Right lobe of liver (tissue), 6 donors: ENCODE results near the gene PRM3. TPM values are rescaled to one million over a fixed set of nuclear protein-coding genes. Genes with fewer than 3 reads are reported as not detected.
A peak's percentile ranks its signal among the peaks of the same experiment; 100 is the strongest.

ENCODE experiments used
- ATAC-seq, 4 donors: fragments of 200-7000 bp; cut with Tn5 transposase; one replicate each; pipeline ENCODE4 v1.9.1; 2020; ENCODE audit warnings: mild to moderate bottlenecking in 4 of 4, moderate library complexity in 4 of 4
- DNase-seq, 3 donors: peaks; one replicate each; pipeline ENCODE4 v3.0.0-alpha.2; 2020
- H3K27ac ChIP-seq, 3 donors: fragments of 200-600 bp; one replicate each; pipeline ENCODE4 v1.8.0; 2022
- H3K27me3 ChIP-seq, 2 donors: fragments of 200-600 bp; one replicate each; pipeline ENCODE4 v1.8.0; 2022
- H3K36me3 ChIP-seq, 4 donors: fragments of 200-600 bp; sonication (generic) in 1 of 4; one replicate each; pipeline versions ENCODE4 v1.5.1 to v1.8.0; 2017 to 2022; ENCODE audit warnings: control low read depth in 1 of 4
- H3K4me1 ChIP-seq, 4 donors: fragments of 200-600 bp; sonication (generic) in 1 of 4; one replicate each; pipeline versions ENCODE4 v1.5.1 to v1.8.0; 2017 to 2022; ENCODE audit warnings: control low read depth in 1 of 4
- H3K4me3 ChIP-seq, 3 donors: fragments of 200-600 bp; one replicate each; pipeline ENCODE4 v1.8.0; 2022
- H3K9me3 ChIP-seq, 4 donors: fragments of 200-600 bp; sonication (generic) in 1 of 4; one replicate each; pipeline versions ENCODE4 v1.5.1 to v1.8.0; 2017 to 2022; ENCODE audit warnings: control low read depth in 1 of 4
- CTCF ChIP-seq, 4 donors: fragments of 200-600 bp in 3 of 4; fragments of 450-650 bp in 1 of 4; IDR thresholded peaks; one replicate each; pipeline versions ENCODE4 v1.5.1 to v1.8.0; 2016 to 2022; ENCODE audit warnings: antibody characterized with exemption in 4 of 4, mild to moderate bottlenecking in 2 of 4
- POLR2A ChIP-seq: fragments of 450-650 bp; IDR thresholded peaks from one replicate; pipeline ENCODE4 v1.6.1; 2017; ENCODE audit warnings: antibody characterized with exemption, mild to moderate bottlenecking
- WGBS: methylation state at CpG from one replicate; pipeline ENCODE4 v1.1.6; 2018; ENCODE audit warnings: low coverage, low lambda C conversion rate; ENCODE audit not compliant: insufficient coverage; ENCODE audit errors: missing lambda C conversion rate; 5-methylcytosine and 5-hydroxymethylcytosine counted together
- intact Hi-C, 2 donors: fragments of 100-400 bp; cut with DNase I; formaldehyde crosslinking; loops; one replicate each; pipeline versions ENCODE4 v1.11.2 to v1.14.1; 2022
- total RNA-seq, 6 experiments: library from RNA; depleted of rRNA in 2 of 6; stranded (reverse); fragments of >200 nt in 2 of 6; fragmentation: NEBNext Ultra II Directional in 3 of 6; extraction: Animal tissue kit (Norgen Biotek cat#: 25700) in 3 of 6; gene quantifications; one replicate each; pipeline versions ENCODE4 v1.1.0 to v1.2.4, GENCODE V29; 2016 to 2023
- donor health status: DM: no; HTN: yes; CAD: no.
- donor health status: DM: no; HTN: no; CAD: no.
- donor health status: DM: no; HTN: no; CAD: no.
- donor health status: DM: no; HTN: yes; CAD: no.
- donor health status: DM: no; HTN: yes; CAD: no.

PRM3 gene
- total RNA-seq, 6 experiments from 2014 or later, result not detected

GRCh38 chr16:11263737-11264136 is 9.7 kb downstream of the PRM3 start:
- H3K27ac ChIP-seq, result no peak overlapping the region
- no peaks in the 10 kb centered on the region for H3K9me3 ChIP-seq
- no peak for DNase-seq
- ATAC-seq, result no peak
- peaks cover 0 to 9% (median 3%) of the 10 kb centered on the region in 4 donors for H3K4me1 ChIP-seq
- no peak for TF ChIP-seq CTCF (IDR thresholded peaks at IDR 0.05)
- no peak for TF ChIP-seq POLR2A
- no peak overlapping the region for H3K4me3 ChIP-seq
- no peaks in the 10 kb centered on the region for H3K27me3 ChIP-seq
- 79% methylated on average over 4 of the region's 4 CpGs for WGBS
- intact Hi-C loops, result loop anchor here in 1 of 2 donors (10.0 kb wide), 1 partner anchor 81 kb away; the partner anchor contains the start of gene RMI2
- no peaks in the 10 kb centered on the region for H3K36me3 ChIP-seq

GRCh38 chr16:11262915-11263314 is 10.5 kb downstream of the PRM3 start:
- WGBS, result 77% methylated on average over 8 of the region's 8 CpGs
- peaks cover 0 to 16% (median 5%) of the 10 kb centered on the region in 4 donors for H3K4me1 ChIP-seq
- H3K9me3 ChIP-seq, result no peaks in the 10 kb centered on the region
- no peak overlapping the region for H3K4me3 ChIP-seq
- H3K27me3 ChIP-seq, result no peaks in the 10 kb centered on the region
- H3K27ac ChIP-seq, result no peak overlapping the region
- TF ChIP-seq POLR2A (no peak), CTCF (IDR thresholded peaks at IDR 0.05) (no peak)
- DNase-seq (no peak), ATAC-seq (no peak)
- H3K36me3 ChIP-seq, result no peaks in the 10 kb centered on the region
- intact Hi-C loops, result loop anchor here in 1 of 2 donors (10.0 kb wide), 1 partner anchor 82 kb away; the partner anchor contains the start of gene RMI2

- Histone ChIP-seq H3K27ac (no peak overlapping the region), H3K9me3 (no peaks in the 10 kb centered on the region), H3K27me3 (no peaks in the 10 kb centered on the region), H3K4me1 (peaks cover 0 to 21% (median 5%) of the 10 kb centered on the region in 4 donors), H3K36me3 (no peaks in the 10 kb centered on the region), H3K4me3 (no peak overlapping the region)
- 80% methylated on average over 2 of the region's 3 CpGs for WGBS
- no peak for ATAC-seq
- intact Hi-C loops, result loop anchor here in 1 of 2 donors (10.0 kb wide), 1 partner anchor 84 kb away; the partner anchor contains the start of gene RMI2
- no peak for DNase-seq
- no peak for TF ChIP-seq POLR2A
- no peak for TF ChIP-seq CTCF (IDR thresholded peaks at IDR 0.05)
These were observed 12.8 kb downstream of the PRM3 start for GRCh38 chr16:11260596-11260966.

GRCh38 chr16:11259655-11260595 is 13.5 kb downstream of the PRM3 start:
- peak in 1 of 3 donors; percentile 67 for DNase-seq
- Histone ChIP-seq H3K9me3 (no peaks in the 10 kb centered on the region), H3K4me1 (peaks cover 0 to 24% (median 6%) of the 10 kb centered on the region in 4 donors), H3K27me3 (no peaks in the 10 kb centered on the region), H3K36me3 (no peaks in the 10 kb centered on the region), H3K4me3 (no peak overlapping the region), H3K27ac (peak overlapping the region; percentile 63 to 89 (median 66))
- no peak for TF ChIP-seq POLR2A
- no peak for TF ChIP-seq CTCF (IDR thresholded peaks at IDR 0.05)
- 94% methylated on average over 6 of the region's 12 CpGs for WGBS
- intact Hi-C loops, result loop anchor here (5.0 to 10.0 kb wide), 3 partner anchors 55 to 288 kb away; partner anchors contain the start of gene RMI2 (in 1 of the 2)
- ATAC-seq, result no peak
